Left renal cortex interstitium (tissue), 4 donors: ENCODE results near the gene LYSMD3. TPM values are rescaled to one million over a fixed set of nuclear protein-coding genes. Genes with fewer than 3 reads are reported as not detected.
A peak's percentile ranks its signal among the peaks of the same experiment; 100 is the strongest.

Source experiments
- DNase-seq, 4 donors: peaks; one replicate each; pipeline ENCODE4 v3.0.0-alpha.2; 2013; ENCODE audit warnings: low read depth in 4 of 4, low spot score in 2 of 4, missing footprints in 1 of 4
- polyA plus RNA-seq, 4 donors: library from polyadenylated mRNA; unstranded; fragments of 120-200 nt; gene quantifications; one replicate each; pipeline ENCODE4 v1.2.1, GENCODE V29; 2013; ENCODE audit not compliant: insufficient read length in 4 of 4

Gene LYSMD3
- polyA plus RNA-seq, 4 donors = 24.4 to 31.7 (median 28.1) TPM

GRCh38 chr5:90484540-90484939 is 44.8 kb downstream of the LYSMD3 start:
- DNase-seq = no peak

- DNase-seq = no peak
These were observed 46.2 kb downstream of the LYSMD3 start for GRCh38 chr5:90483206-90483605.

GRCh38 chr5:90480699-90481098 is 48.7 kb downstream of the LYSMD3 start:
- no peak for DNase-seq

GRCh38 chr5:90479611-90480385 is 49.6 kb downstream of the LYSMD3 start:
- no peak for DNase-seq

- DNase-seq = no peak
These were observed 51.7 kb downstream of the LYSMD3 start for GRCh38 chr5:90477621-90478215.

DNA sequence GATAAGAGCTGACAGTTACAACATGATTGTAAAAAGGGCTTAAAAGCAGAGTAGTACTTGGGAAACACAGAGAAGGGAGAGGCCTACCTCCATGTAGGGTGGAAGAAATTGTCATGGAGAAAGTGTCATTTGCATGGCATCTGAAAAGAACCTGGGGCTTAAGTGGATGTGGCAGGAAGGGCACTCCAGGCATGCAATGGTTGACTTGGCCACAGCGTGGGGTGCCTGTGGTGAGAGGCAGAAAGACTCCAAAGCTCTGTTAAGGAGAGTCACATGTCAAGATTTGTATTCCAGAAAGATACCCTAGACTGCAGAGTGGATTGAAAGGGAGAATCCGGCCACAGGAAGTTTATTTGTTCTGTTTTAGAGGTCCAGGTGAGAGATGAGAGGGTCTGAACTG is 52.3 kb downstream of the LYSMD3 start:
- DNase-seq = no peak

GRCh38 chr5:90476391-90476790 is 53.0 kb downstream of the LYSMD3 start:
- no peak for DNase-seq

- DNase-seq = no peak
These were observed 53.9 kb downstream of the LYSMD3 start for GRCh38 chr5:90475436-90475980.

DNA sequence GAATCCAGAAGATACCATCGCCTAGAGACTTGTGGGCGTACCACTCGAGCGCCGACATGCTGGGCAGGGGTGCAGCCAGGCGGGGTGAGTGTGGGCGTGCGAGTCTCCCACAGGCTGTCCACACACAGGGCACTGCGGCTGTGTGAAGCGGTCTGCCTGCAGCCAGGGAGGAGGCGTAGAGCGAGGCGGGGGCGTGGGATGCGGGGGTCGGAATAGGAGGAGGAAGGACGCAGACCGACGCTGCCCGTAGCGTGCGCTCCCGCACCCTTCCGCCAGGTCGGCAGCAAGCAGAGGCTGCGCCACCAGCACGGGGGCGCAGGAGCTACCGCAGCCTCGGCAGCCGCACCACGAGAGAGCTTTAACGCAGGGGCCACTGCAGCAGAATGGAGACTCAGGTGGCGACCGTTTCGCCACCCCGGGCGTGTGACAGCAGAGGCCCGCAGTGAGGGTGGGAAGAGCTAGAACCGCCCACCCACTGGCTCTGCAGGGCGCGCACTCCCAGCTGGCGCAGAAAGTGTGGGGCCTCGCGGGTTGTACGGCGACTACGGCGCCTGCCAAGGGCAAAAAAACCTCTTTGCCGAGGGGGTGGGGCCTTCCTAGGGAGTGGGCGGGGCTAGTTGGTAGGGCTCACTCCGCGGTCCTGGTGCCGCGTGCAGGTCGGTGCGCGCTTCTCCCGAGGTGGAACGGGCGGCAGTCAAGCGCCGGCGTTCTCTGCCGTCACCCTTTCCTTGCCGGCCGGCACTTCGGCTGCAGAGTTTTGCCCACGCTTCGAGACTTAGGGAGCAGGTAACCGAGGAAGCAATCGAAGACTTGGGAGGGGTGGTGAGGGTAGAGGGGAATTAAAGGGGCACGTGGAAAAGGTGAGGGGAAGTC is 54.9 kb downstream of the LYSMD3 start, which contains the start of the genes MBLAC2 and POLR3G:
MBLAC2 (minus strand) TSS at position 537 of the 873 bp plus-strand sequence; CDS start at position 58, 479 bp downstream.
POLR3G (plus strand) TSS at position 630 of the 873 bp plus-strand sequence. CDS start 10,704 bp downstream, outside the sequence.
- peak in 3 of 4 donors; percentile 77 to 83 (median 80) for DNase-seq

DNA sequence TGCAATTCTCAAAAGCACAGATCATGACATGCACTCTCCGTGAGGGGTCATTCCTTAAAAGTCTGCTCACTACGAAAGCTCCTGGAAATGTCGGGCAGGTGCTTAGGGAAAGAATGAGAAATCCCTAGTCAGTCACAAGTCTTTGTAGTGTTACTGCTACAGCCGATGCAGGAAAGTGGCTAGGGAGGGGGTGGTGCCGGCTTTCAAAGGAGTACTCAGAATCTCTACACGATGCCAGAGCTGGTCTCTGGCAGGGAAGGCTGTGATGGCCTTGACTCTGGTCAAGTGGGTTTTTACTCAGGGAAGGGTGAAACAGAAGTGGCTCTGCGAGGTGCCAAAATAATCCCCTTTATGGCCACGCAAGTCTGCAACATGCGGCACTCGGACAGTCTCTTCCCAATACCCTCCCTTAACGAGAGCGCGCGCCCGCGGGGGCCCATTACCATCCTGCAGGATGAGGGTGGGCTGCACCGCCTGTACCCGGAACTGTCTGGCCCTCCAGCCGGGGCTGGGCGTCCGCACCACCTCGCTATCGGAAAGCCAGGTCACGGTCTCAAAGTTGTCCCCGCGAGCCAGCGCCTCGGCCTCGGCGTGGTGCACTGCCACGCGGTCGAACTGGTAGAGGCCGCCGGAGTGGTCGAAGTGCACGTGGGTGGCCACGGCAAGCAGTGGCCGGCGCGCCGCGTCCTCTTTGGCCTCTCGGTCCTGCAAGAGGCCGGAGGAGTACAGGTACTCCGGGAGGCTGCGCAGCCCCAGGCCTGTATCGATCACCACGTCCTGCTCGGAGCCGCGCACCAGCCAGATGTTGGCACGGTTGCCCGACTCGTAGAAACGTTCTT is 55.8 kb downstream of the LYSMD3 start:
- peak in 3 of 4 donors; percentile 25 to 56 (median 50) for DNase-seq

- no peak for DNase-seq
These were observed 56.5 kb downstream of the LYSMD3 start for GRCh38 chr5:90472783-90473395.

Other genes with a start within 250 kb of the LYSMD3 start
- gene CETN3, start 119.8 kb downstream of the LYSMD3 start, polyA plus RNA-seq = 10 to 100 TPM; 67.8 to 81.3 (median 72.5) TPM
- gene MBLAC2, start 54.8 kb downstream of the LYSMD3 start, polyA plus RNA-seq = 10 to 100 TPM; 11.0 to 12.3 (median 11.5) TPM
- 1 to 10 TPM; 1.4 to 4.1 (median 2.3) TPM for gene POLR3G, start 54.7 kb downstream of the LYSMD3 start, polyA plus RNA-seq
- 10 to 100 TPM; 10.7 to 13.9 (median 11.3) TPM for gene ADGRV1, start 29.2 kb upstream of the LYSMD3 start, polyA plus RNA-seq